NT2/D1 (cell line): ENCODE data around the gene CLIP4.

Source experiments
- SUZ12 ChIP-seq: IDR thresholded peaks from 2 replicates; pipeline ENCODE4 v1.6.1; 2011; ENCODE audit not compliant: insufficient read length, insufficient read depth; ENCODE audit errors: extremely low read depth
- YY1 ChIP-seq: IDR thresholded peaks from 2 replicates; pipeline ENCODE4 v1.6.1; 2011; ENCODE audit not compliant: insufficient read length, insufficient read depth
- ZNF274 ChIP-seq: IDR thresholded peaks from 2 replicates; pipeline ENCODE4 v1.6.1; 2011; ENCODE audit warnings: mild to moderate bottlenecking, low read depth, low read length

DNA sequence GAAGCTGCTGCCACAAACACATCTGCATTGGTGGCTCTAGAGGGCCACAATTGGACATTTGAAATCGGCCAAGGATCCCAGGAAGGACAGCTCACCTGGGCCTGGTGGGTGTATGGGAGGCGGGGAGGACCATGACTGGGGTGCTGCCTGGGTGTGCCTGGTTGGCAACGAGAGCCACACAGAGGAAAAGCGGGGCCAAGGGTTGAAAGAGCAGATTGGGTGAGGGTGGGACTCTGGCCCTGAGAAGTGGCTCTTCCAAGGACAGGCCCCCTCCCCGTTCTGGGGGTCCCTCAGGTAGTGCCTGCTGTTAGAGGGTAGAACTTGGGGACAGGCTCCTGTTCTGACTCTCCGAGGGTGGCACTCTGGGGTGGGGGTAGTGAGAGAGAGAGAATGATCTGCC, 102.9 kb downstream of the CLIP4 start:
- TF ChIP-seq ZNF274 (no peak), SUZ12 (no peak), YY1 (no peak)
